ENCODE measurements around the gene RBPMS2. TPM values are rescaled to one million over a fixed set of nuclear protein-coding genes. Genes with fewer than 3 reads are reported as not detected.

RBPMS2 gene
- total RNA-seq, 1 experiment from 2014 or later: not detected

- DNase-seq (ENCODE audit: low spot score): peak; percentile 98
Measured at GRCh38 chr15:64731012-64731804, 44.2 kb downstream of the RBPMS2 start.

GRCh38 chr15:64730151-64730550 is 45.2 kb downstream of the RBPMS2 start:
- no peak for DNase-seq (ENCODE audit: low spot score)

- peak; percentile 50 for DNase-seq (ENCODE audit: low spot score)
Measured at GRCh38 chr15:64720188-64720587, 55.2 kb downstream of the RBPMS2 start.

- no peak for DNase-seq (ENCODE audit: low spot score)
Measured at GRCh38 chr15:64717735-64718495, 57.5 kb downstream of the RBPMS2 start.

- DNase-seq (ENCODE audit: low spot score): no peak
Measured at GRCh38 chr15:64717130-64717529, 58.3 kb downstream of the RBPMS2 start.

GRCh38 chr15:64716452-64716851 is 58.9 kb downstream of the RBPMS2 start:
- no peak for DNase-seq (ENCODE audit: low spot score)

GRCh38 chr15:64713592-64713991 is 61.8 kb downstream of the RBPMS2 start:
- DNase-seq (ENCODE audit: low spot score): no peak

GRCh38 chr15:64712353-64712752 is 63.0 kb downstream of the RBPMS2 start:
- DNase-seq (ENCODE audit: low spot score): no peak

GRCh38 chr15:64710676-64711428 is 64.5 kb downstream of the RBPMS2 start:
- no peak for DNase-seq (ENCODE audit: low spot score)

GRCh38 chr15:64706011-64706911 is 69.1 kb downstream of the RBPMS2 start:
- DNase-seq (ENCODE audit: low spot score): no peak

- no peak for DNase-seq (ENCODE audit: low spot score)
Measured at GRCh38 chr15:64705006-64705405, 70.4 kb downstream of the RBPMS2 start.

- DNase-seq (ENCODE audit: low spot score): no peak
Measured at GRCh38 chr15:64703632-64703959, 71.8 kb downstream of the RBPMS2 start.

- DNase-seq (ENCODE audit: low spot score): peak; percentile 93
Measured at GRCh38 chr15:64702816-64703631, 72.4 kb downstream of the RBPMS2 start.

- DNase-seq (ENCODE audit: low spot score): no peak
Measured at GRCh38 chr15:64701482-64702184, 73.8 kb downstream of the RBPMS2 start.

- no peak for DNase-seq (ENCODE audit: low spot score)
Measured at GRCh38 chr15:64701051-64701450, 74.3 kb downstream of the RBPMS2 start.

- no peak for DNase-seq (ENCODE audit: low spot score)
Measured at GRCh38 chr15:64699751-64700388, 75.5 kb downstream of the RBPMS2 start.

- DNase-seq (ENCODE audit: low spot score): no peak
Measured at GRCh38 chr15:64698823-64699222, 76.6 kb downstream of the RBPMS2 start.

- no peak for DNase-seq (ENCODE audit: low spot score)
Measured at GRCh38 chr15:64697911-64698369, 77.4 kb downstream of the RBPMS2 start.

- DNase-seq (ENCODE audit: low spot score): no peak
Measured at GRCh38 chr15:64696481-64696880, 78.9 kb downstream of the RBPMS2 start.

Data from HT-29 (cell line).